ENCODE results near the gene DBNDD1.
"Not testable (repeated sequence)": the region's sequence is repeated elsewhere in the genome, so short reads cannot be mapped to it uniquely, and the experiment has no call there.

Gene DBNDD1

DNA sequence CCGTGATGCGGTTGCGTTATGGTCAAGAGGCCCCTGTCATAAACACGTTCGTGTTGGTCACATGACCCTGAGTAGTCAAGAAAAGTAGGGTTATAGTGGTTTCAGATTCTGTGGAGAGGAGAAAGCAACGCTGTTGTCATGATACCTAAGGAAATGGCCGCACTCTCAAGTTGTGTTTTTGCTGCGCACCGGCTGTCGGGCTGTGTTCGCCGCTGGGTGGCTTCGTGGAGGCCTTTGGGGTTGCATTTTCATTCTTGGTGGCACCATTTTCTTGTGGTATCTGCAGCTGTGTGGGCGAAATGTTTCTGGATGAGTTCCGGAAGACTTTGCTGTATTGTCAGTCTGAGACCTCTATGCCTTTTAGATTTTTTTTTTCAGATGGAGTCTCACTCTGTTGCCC lies 35.7 kb downstream of the DBNDD1 start:
- no peak for DNase-seq
- TF ChIP-seq GATA1 (IDR thresholded peaks at IDR 0.05; ENCODE audit: low read depth, low read length) = no peak
- no peak for TF ChIP-seq POLR2A (IDR thresholded peaks at IDR 0.05; ENCODE audit: low read length)

DNA sequence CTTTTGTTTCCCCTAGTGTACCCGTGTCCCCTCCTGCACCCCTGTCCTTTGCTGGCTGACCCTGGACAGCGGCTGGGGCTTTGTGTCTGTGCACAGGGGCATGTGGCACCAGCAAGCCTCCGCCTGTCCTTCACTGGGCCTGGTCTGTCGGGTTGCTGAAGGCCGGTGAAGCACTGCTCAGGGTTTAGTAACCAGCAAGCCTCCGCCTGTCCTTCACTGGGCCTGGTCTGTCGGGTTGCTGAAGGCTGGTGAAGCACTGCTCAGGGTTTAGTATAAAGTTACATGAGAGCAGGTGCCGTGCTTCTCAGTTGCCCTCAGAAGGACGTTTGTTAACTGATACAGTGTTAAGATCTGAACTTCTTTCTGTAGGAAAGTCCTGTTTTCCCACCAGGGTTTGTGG lies 36.9 kb downstream of the DBNDD1 start:
- no peak for TF ChIP-seq POLR2A (IDR thresholded peaks at IDR 0.05; ENCODE audit: low read length)
- no peak for TF ChIP-seq GATA1 (IDR thresholded peaks at IDR 0.05; ENCODE audit: low read depth, low read length)
- no peak for DNase-seq

DNA sequence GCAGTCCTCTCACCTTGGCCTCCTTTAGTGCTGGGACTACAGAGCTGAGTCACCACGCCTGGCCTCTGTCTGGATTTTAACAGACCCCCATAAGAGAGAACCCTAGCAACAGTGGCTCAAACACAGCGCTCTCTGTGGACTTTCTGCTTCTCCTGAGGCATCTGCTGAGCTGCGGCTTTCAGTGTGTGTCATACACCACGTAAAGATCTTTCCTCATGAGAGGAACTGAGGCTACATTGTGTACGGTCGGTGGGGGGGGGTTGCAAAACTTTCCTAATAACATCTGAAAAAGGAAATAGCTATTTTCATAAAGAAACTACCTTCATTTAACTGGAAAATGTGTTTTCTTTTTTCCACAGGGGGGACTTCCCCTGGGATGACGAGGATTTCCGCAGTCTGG lies 37.8 kb downstream of the DBNDD1 start:
- DNase-seq = no peak
- TF ChIP-seq GATA1 (IDR thresholded peaks at IDR 0.05; ENCODE audit: low read depth, low read length) = no peak
- TF ChIP-seq POLR2A (IDR thresholded peaks at IDR 0.05; ENCODE audit: low read length) = no peak

DNA sequence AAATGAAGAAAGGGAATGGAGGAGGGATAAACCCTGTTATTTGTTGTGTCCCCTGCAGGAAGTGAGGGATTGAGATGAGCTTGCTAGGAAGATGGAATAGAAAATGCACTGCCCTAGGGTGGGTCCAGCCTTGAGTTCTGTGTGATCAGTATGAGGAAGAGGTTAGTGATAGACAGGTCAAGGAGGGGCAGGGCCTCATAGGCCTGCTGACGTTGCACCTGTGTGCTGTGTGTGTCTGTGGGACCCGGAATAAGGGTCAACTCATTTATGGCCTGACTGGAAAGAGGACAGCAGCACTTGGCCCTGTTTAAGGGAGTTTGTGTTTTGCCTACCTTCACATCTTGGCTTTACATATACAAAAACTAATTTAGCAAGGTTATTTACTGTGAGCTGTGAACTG lies 44.4 kb downstream of the DBNDD1 start:
- TF ChIP-seq POLR2A (IDR thresholded peaks at IDR 0.05; ENCODE audit: low read length) (no peak), GATA1 (IDR thresholded peaks at IDR 0.05; ENCODE audit: low read depth, low read length) (no peak)
- DNase-seq = no peak

DNA sequence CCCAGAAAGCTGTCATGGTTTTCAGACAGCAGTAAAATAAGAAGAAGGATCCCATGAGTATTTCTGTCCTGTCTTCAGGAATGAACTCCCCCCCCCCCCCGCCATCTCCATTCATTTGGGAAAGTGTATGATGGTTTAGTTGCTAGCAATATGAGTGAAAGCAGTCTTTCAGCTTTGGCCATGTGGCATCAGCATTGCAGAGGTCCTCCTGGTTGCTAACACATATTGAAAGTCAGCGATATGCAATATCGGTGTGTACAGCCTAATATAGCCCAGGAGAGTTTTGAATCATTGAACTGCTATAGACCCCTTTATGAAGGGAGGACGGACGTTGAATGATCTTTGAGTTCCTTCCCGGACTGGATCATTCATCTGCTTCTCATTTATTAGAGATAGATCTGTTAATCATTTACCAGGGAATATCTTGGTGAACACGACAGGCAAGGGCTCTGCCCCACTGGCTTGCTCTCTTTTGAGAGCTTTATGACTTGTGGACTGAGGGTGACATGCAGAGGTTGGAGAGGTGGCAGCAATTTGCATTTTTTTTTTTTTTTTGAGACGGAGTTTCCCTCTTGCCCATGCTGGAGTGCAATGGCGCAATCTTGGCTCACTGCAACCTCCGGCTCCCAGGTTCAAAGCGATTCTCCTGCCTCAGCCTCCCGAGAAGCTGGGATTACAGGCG lies 45.5 kb downstream of the DBNDD1 start:
- no peak for TF ChIP-seq GATA1 (IDR thresholded peaks at IDR 0.05; ENCODE audit: low read depth, low read length)
- TF ChIP-seq POLR2A (IDR thresholded peaks at IDR 0.05; ENCODE audit: low read length) = no peak
- no peak for DNase-seq

DNA sequence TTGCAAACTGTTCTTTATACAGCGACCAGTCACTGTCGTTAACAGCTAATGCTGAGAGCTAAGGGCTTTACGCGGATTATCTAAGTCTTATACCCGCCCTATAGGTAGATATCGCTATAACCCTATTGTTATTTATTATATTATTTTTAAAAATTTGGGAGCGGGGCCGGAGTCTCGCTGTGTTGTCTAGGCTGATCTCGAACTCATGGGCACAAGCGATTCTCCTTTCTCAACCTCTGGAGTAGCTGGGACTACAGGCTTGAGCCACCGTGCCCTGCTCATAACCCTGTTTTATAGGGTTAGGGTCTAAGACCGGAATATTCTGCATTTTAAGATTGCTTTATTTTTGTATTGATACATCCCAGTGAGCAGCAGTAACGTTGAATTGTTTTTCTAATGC lies 46.0 kb downstream of the DBNDD1 start:
- TF ChIP-seq POLR2A (IDR thresholded peaks at IDR 0.05; ENCODE audit: low read length) (no peak), GATA1 (IDR thresholded peaks at IDR 0.05; ENCODE audit: low read depth, low read length) (no peak)
- no peak for DNase-seq

DNA sequence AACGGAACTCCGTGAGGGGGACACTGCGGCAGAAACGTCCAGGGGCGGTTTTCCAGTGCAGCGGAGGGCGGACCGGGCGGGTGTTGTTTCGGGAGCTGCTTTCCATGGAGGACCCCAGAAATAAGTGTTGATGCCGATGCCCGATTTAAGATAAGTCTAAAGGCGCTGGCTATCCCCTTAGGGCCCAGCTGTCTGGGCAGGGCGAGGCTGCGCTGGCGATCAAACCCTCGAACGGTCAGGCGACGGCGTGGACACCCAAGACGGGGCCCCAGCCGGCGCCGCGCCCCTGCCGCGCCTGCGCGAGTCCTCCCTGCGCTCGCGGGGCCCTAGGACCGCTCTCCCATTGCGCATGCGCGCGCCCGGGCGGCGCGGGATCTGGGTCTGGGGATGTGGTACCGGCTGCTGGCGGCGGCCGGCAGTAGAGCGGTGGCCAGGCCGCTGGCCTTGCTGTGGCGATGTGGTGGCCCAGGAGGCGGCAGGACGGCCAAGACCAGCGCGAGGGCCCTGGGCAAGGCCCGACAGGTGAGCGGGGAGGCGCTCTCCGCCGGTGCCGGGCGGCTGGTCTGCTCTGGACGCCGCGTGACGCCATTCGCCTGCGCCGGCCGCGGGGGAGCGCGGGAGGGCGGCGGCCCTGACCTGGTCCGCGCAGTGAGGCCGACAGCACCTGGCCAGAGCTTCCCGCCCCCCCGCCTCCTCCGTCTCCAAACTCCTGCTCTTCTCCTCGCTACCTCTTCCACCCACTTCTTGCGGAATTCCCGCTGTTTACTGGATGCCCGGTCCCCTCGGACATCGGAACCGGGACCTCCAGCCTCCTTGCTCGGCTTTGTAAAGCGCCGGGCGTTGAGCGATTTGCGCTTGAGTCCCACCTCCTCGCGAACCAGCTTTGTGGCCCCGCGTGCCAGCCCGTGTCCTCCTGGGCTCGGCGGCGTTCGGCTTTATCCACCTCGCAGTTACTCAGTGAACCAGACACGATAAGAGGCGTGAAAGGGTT lies 46.7 kb downstream of the DBNDD1 start:
- TF ChIP-seq POLR2A (IDR thresholded peaks at IDR 0.05; ENCODE audit: low read length) = peak; percentile 98
- TF ChIP-seq GATA1 (IDR thresholded peaks at IDR 0.05; ENCODE audit: low read depth, low read length) = no peak
- peak; percentile 96 to 98 for DNase-seq

DNA sequence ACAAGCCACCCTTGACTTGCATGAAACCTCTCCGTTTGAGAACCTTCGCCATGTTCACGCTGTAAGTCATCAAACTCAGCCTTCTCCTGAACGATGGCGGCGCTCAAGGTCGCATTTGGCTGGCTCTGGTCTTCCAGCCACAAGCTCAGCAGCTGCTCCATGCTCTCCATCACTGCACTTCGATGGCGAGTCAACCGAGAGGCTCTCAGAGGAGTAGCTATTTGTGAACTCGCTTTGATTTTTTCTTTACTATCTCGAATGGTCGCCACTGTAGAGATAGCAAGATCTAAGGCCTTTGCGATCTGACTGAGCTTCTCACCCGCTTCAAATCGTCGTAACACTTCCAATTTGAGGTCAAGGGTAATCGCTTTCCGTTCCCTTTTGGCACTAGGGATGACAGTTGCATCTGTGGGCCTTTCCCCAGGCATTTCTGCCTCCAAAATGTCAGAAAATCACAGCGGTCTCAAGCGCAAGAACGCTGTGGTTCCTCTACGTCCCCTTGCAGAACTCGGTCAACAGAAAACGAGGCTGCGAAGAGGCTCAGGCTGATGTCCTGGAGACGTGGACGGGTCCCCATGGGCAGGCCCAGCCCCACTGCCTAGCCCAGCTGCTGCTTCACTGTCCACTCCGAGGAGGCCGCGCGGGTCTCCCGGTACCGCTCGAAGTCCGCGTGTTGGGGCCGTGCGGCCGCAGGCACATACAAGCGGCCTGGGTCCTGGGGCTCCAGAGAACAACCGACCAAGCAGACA lies 47.6 kb downstream of the DBNDD1 start:
- no peak for DNase-seq
- TF ChIP-seq POLR2A (IDR thresholded peaks at IDR 0.05; ENCODE audit: low read length) (no peak), GATA1 (IDR thresholded peaks at IDR 0.05; ENCODE audit: low read depth, low read length) (no peak)

DNA sequence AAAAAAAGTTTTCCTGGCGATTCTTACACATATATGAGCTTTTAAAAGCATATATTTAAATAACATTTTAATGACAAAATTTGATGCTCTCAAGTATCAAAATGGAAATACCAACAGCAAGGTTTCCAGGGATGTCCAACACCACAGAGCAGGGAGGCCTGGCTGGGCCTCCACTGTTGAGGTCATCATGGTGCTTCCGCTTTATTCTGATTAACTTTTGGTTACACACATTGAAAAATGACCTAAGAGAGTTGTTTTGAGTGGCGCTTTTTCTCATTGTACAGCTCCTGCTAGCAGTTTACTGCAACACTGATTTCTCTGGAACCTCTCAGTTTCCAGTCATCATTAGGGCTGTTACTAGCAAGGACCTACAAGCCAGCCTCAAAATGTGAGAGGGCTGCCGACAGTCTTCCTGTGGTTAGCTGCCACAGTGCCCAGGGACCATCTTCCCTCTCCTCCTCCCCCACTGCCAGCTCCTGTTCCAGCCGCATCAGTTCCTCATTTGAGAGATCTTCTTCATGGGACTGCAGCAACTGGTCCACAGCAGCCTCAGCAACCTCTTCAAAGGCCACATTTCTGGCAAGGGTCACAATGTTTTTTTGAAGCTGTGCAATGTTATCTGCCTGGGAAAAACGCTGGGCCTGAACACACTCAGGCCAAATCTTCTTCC lies 49.4 kb downstream of the DBNDD1 start:
- TF ChIP-seq POLR2A (IDR thresholded peaks at IDR 0.05; ENCODE audit: low read length) (no peak), GATA1 (IDR thresholded peaks at IDR 0.05; ENCODE audit: low read depth, low read length) (no peak)
- DNase-seq = no peak

DNA sequence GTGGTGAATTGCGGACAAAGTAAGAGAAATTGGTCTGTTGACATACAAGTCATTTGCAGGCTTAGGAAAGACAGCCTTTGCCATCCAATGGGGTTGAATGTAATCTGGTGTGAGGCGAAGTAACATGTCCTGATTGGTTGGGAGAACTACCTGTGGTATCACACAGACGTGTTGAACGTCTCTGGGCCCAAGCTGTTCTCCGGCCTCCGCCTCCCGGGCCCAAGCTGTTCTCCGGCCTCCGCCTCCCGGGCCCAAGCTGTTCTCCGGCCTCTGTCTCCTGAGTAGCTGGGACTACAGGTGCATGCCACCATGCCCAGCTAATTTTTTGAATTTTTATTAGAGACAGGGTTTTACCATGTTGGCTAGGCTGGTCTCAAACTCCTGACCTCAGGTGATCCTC lies 51.2 kb downstream of the DBNDD1 start:
- DNase-seq = not testable (repeated sequence)

DNA sequence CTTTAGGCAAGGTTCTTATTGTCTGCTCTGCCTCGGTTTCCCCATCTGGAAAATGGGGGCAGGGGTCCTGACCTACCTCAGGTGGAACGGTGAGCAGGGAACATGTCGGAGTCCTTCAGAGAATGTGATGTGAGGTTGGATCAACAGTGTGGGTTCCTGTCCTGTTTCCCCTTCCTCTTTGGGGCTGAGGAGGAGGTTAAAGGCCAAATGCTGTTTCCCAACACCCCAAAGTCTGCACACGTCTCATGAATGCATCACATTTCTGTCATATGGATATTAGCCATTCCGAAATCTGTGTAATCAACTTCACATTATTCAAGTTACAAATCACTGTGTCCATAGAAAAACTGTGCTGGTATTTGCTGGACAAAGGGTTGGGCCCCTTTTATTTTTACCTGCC lies 51.8 kb downstream of the DBNDD1 start:
- DNase-seq = not testable (repeated sequence)

DNA sequence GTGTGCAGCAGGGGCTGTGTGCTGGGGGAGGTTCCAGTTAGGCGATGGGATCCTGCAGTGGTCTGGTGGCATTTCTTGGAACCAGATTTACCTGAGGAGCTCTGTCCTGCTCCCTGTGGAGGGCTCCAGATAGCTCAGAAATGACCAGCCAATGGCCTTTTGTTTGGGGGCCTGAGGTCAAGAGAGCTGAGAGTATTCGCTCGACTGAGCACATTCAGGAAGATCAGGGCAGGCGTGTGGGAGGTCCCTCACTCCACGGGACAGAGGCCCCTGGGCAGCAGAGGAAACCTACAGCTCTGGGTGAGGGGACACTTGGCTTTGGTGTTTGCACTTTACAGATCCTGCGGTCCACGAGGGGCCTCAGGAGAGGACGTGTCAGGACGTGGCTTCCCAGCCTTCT lies 52.5 kb downstream of the DBNDD1 start:
- DNase-seq = no peak
- TF ChIP-seq POLR2A (IDR thresholded peaks at IDR 0.05; ENCODE audit: low read length) (no peak), GATA1 (IDR thresholded peaks at IDR 0.05; ENCODE audit: low read depth, low read length) (no peak)

DNA sequence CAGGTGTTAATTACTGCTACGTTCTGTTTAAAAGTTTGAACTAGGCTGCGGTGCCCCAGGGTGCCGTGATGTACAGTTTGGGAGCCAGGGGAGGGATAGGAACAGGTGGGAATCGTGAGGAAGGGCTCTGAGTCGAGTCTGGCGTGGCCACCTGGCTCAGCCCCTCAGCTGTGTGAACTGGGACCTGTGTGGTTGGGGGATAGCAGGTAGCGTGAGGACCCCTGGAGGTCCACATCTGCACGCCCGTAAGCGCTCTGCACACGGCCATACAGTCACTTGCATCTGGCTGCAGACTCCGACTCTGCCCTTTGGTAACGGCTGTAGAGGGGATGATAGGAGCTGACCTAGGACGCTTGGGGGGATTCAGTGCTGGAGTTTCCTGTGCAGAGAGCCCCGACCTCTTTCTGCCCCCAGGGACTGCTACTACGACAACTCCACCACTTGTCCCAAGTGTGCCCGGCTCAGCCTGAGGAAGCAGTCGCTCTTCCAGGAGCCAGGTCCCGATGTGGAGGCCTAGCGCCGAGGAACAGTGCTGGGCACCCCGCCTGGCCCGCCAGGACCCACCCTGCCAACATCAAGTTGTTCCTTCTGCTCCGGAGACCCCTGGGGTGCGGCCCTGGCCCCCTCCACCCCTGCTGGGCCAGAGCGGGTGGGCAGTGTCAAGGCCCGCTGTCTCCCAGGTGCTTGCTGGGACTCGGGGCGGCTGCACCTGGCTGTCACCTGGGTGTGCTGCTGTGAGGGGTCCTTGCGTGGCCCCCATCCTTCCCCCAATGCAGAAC lies 53.6 kb downstream of the DBNDD1 start:
- TF ChIP-seq POLR2A (IDR thresholded peaks at IDR 0.05; ENCODE audit: low read length) (no peak), GATA1 (IDR thresholded peaks at IDR 0.05; ENCODE audit: low read depth, low read length) (no peak)
- DNase-seq = no peak

All from erythroblast (primary cell).